ENCODE results near the gene ETV3. TPM values are rescaled to one million over a fixed set of nuclear protein-coding genes. Genes with fewer than 3 reads are reported as not detected.

Gene ETV3
- total and polyA plus RNA-seq, 12 donors = 3.7 to 27.5 (median 20.1) TPM

GRCh38 chr1:157166590-157166989 lies 28.4 kb upstream of the ETV3 start:
- Histone ChIP-seq H3K4me1 (peaks cover 0 to 5% (median 0%) of the 10 kb centered on the region in 9 donors), H3K4me3 (no peak overlapping the region), H3K27me3 (peaks cover 0 to 35% (median 15%) of the 10 kb centered on the region in 7 donors), H3K9me3 (no peaks in the 10 kb centered on the region), H3K27ac (no peak overlapping the region), H3K36me3 (no peaks in the 10 kb centered on the region)
- 61 to 73% methylated on average over 5 of the region's 5 CpGs for WGBS, 2 donors
- TF ChIP-seq CTCF (IDR thresholded peaks at IDR 0.05) = no peak
- intact Hi-C loops (cut with DNase I) = loop anchor here in 2 of 10 donors (5.0 to 10.0 kb wide), 2 partner anchors 321 to 328 kb away; no protein-coding TSS in a partner anchor
- DNase-seq (no peak), ATAC-seq (no peak)

- H3K36me3 ChIP-seq = no peaks in the 10 kb centered on the region
- no peak overlapping the region for H3K4me3 ChIP-seq
- no peaks in the 10 kb centered on the region for H3K9me3 ChIP-seq
- H3K27ac ChIP-seq = no peak overlapping the region
- H3K4me1 ChIP-seq = peaks cover 0 to 5% (median 0%) of the 10 kb centered on the region in 9 donors
- peak; percentile 69 to 95 (median 87) for TF ChIP-seq CTCF (IDR thresholded peaks at IDR 0.05)
- peaks cover 0 to 29% (median 12%) of the 10 kb centered on the region in 7 donors for H3K27me3 ChIP-seq
- DNase-seq = peak; percentile 32 to 66
- WGBS, 2 donors = 12 to 14% methylated on average over 21 of the region's 21 CpGs
- peak in 7 of 8 donors; percentile 37 to 65 (median 49) for ATAC-seq
- intact Hi-C loops (cut with DNase I) = loop anchor here in 1 of 10 donors (10.0 kb wide), 1 partner anchor 331 kb away; no protein-coding TSS in a partner anchor
Measured at GRCh38 chr1:157163273-157164127, 25.3 kb upstream of the ETV3 start.

DNA sequence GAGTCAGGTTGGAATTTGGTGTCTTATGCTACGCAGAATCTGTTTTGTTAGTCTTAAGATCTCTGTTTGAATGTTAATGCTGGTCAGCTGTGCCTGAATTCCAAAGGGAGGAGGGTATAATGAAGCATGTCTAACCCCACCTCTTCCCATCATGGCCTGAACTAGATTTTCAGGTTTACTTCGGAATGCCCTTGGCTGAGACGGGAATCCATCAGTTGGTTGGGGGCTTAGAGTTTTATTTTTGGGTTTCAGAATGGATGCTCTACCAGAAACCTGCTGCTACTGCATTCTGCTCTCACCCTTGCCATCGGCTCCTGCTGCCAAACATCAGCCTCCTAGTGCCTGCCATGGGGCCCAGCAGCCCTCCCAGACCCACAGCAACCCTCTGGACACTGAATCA lies 24.1 kb upstream of the ETV3 start:
- no peak for ATAC-seq
- 93 to 95% methylated on average over 4 of the region's 4 CpGs for WGBS, 2 donors
- Histone ChIP-seq H3K4me1 (peaks cover 0 to 6% (median 0%) of the 10 kb centered on the region in 9 donors), H3K27ac (no peak overlapping the region), H3K36me3 (no peaks in the 10 kb centered on the region), H3K4me3 (no peak overlapping the region), H3K27me3 (peaks cover 0 to 26% (median 12%) of the 10 kb centered on the region in 7 donors), H3K9me3 (no peaks in the 10 kb centered on the region)
- no peak for TF ChIP-seq CTCF (IDR thresholded peaks at IDR 0.05)
- intact Hi-C loops (cut with DNase I) = loop anchor here in 1 of 10 donors (10.0 kb wide), 1 partner anchor 332 kb away; no protein-coding TSS in a partner anchor
- no peak for DNase-seq

DNA sequence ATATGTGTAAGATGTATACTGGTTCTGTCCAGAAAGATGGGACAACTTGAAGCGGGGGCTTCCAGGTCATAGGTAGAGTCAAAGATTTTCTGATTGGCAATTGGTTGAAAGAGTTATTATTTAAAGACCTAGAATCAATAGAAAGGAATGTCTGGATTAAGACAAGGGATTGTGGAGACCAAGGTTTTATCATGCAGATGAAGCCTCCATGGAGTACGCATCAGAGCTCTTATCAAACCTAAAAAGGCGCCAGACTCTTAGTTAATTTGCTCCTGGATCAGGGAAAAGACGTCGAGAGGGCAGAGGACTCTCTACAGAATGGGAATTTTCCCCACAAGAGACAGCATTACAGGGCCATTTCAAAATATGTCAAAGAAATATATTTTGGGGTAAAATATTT lies 23.7 kb upstream of the ETV3 start:
- ATAC-seq = no peak
- peaks cover 0 to 24% (median 12%) of the 10 kb centered on the region in 7 donors for H3K27me3 ChIP-seq
- peaks cover 0 to 10% (median 0%) of the 10 kb centered on the region in 9 donors for H3K4me1 ChIP-seq
- no peak for DNase-seq
- TF ChIP-seq CTCF (IDR thresholded peaks at IDR 0.05) = no peak
- no peaks in the 10 kb centered on the region for H3K36me3 ChIP-seq
- H3K9me3 ChIP-seq = no peaks in the 10 kb centered on the region
- intact Hi-C loops (cut with DNase I) = loop anchor here in 1 of 10 donors (10.0 kb wide), 1 partner anchor 333 kb away; no protein-coding TSS in a partner anchor
- no peak overlapping the region for H3K27ac ChIP-seq
- 74 to 85% methylated on average over 5 of the region's 5 CpGs for WGBS, 2 donors
- H3K4me3 ChIP-seq = no peak overlapping the region

Data from heart right ventricle (tissue), 16 donors.